GM21786 (cell line): ENCODE measurements around the gene ATP10B.
A peak's percentile ranks its signal among the peaks of the same experiment; 100 is the strongest.

ENCODE experiments used
- ATAC-seq: cut with Tn5 transposase; IDR thresholded peaks from one replicate; pipeline ENCODE4 v1.9.1; 2021; ENCODE audit not compliant: unreplicated experiment

The ATP10B gene

DNA sequence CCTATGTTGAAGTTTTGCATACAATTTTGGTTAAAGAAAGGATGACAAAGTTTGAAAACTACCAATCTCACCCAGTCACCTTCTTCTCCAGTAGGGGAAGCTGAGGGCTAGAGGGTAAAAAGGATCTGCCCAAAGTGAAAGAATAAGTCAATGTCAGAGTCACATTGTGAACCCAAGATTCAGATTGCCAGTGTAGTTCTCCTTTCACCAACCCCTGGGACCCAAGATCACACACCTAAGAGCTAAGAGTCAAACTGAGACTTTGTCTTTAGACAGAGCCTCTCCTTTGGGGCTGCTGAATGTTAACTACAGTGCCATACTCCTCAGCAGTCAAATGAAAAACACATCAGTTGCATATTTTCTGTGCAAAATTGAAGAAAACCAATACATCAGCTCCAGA is 210.6 kb downstream of the ATP10B start:
- peak; percentile 51 for ATAC-seq

DNA sequence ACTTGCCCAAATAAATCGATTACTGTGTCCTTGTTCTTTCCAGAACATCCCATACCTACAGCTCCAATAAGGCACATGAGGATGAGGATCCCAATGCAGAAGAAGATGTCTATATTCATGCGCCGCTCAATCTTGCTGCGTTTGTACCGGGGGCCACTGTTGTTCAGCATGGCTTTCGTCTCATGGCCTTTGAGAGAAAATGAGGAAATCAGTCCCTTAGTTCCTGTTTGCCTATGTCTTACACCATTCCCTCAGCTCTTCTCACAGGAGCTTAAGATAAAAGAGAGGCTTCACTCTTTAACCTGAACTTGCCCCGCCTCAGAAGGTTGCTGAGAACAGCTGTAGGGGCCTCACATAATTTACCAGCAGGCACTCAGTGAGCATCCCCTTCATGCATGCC is 211.6 kb downstream of the ATP10B start:
- no peak for ATAC-seq

DNA sequence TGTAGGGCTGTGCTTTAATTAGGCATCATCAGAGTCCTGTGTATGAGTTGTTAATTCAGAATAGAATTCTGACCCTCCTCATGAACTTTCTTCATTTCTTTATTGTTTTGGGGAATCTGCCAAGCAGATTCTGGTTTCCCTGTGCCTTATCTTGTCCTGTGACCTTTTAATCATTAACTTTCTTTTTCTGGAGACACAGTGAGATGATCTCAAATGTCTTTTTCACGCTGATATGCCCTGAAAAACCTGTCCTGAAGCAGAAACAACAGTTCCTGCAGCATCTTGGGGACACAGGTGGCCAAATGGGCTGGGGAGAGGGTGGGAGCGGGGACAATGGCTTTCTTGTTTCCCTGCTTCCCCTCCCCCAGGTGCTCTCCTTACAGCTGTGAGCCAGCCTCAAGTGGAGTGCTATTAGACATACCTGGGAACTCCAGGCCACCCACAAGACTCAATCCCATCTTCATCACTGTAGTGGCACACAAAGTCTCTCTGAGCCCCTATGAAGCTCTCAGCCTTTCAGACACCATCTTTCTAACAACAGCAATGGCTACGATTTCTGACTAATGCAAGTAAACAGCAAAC is 213.8 kb downstream of the ATP10B start:
- ATAC-seq: no peak

DNA sequence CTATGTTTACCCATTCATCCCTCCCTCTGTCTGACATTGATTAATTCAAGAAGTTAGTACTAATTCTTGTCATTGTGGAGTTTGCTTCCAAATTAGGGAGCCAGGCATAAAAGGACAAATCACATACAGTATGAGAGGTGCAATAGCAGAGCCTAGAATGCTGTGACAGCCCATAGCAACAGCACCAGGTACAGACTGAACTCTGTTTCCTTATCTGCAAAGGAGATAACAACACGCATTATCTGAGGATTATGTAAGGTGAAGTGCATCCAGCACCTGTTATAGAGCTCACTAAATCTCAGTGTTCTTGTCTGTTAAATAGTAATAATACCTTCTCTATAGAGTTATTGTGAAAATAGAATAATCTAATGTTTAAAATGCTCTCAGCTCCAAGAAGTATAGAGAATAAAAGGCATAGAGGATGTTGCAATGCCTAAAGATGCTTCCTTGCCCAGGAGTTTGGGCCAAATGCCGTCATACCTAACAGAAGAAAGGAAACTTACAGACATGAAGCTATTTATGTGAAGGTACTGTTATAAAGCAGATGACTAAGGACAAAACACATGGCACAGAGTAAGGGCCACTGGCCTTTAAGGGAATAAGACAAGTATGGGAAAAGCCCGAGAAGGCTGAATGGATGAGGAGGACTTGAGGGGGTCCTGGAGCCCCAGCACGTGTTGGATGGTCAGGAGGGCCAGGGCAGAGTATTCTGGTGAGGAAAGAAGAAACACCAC is 214.5 kb downstream of the ATP10B start:
- ATAC-seq: no peak

DNA sequence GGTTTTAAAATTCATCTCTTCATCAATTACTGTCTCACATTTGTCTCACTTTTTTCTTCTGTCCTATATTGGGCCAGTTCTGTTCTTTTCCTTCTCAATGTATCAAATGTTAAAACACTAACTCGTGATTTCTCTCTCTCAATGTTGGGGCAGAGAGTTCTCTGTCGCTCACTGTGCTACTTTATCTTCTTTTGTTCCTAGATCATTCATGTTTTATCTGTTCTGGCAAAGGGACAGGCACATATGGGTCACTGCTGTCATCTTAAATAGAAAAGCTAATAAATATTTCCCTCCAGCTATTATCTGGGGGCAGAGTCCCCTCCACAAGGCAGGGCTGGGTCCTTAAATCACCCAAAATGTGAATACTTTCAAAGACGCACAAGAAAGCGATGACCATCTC is 216.3 kb downstream of the ATP10B start:
- ATAC-seq: no peak

DNA sequence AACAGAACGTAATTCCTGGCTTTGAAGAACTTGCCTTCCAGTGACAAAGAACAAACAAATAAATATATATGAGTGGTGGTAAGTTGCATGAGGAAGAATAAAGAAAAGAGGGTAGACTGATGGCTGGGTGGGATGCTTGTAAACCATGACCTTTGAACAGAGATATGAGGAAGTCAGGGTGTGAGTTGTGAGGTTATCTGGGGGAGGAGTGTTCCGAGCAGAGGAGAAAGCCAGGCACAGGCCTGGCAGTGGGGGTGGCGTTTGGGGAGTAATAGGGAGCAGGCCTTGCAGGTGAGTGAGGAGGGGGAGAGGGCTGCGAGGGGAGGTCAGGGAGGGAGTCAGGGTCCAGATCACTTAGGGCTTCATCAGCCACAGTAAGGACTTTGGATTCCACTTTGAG is 217.0 kb downstream of the ATP10B start:
- ATAC-seq: no peak

DNA sequence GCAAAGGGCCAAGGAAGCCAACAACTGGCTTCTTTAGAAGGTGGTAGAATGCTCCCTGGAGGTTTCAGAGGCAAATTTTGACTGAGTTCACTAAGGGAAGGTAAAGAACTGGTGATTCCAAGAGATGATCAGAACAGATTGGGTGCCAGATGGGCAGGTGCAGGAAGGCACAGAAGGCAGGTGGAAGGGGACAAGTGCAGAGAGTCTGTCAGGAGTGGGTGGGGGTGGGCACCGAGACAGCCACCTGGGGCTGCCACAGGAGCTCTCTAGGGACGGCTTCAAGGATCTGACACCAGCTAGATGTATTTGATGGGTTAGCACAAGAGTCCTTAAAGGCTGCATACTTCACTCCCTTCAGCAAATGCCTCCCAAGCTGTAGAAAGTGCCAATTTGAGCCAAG is 223.0 kb downstream of the ATP10B start:
- no peak for ATAC-seq

DNA sequence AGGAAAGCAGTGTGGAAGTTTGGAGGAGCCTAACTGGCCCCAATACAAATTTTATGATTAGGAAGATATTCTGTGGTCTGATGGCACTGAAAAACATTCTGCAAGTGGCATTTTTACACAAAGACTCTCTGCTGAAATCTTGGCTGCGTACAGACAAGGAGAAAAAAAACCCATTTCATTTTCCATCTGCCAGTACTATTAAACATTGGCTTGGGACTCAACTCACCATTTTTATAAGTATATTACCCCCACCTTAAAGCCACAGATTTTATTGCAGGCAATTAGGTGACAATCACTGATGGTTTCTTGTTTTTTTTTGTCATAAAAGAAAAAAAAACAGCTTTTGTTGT is 223.4 kb downstream of the ATP10B start:
- no peak for ATAC-seq

DNA sequence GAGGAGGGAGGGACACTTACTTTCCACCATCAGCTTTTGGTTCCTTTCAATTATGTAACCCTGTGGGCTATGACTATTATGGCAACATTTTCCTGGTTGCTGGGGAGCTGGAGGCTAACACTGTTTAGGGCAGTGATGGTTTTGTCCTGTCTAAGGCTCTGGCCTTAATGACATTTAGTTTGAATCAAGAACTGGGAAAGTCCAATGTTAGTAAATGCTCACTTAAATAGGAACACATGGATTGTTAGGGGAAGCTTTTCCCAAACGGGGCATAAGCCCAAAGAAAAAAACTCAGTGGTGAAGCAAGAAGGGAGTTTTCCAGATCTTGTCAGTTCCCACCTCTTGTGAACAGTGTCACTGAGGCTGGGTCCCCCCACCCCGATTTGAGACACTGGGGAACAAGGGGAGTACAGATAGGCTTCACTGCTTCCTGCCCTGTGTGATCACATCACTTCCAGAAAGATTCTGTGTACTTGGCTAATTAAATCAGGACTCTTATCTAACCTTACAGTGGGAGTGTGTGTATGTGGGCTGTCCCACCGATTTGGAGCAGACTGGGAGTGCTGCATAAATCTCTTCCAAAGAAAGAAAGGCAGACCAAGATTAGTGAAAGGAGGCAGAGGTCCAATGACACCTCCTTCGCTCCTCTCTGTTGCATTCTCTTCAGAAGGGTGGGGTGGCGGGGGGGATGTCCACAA is 223.9 kb downstream of the ATP10B start:
- ATAC-seq: no peak

DNA sequence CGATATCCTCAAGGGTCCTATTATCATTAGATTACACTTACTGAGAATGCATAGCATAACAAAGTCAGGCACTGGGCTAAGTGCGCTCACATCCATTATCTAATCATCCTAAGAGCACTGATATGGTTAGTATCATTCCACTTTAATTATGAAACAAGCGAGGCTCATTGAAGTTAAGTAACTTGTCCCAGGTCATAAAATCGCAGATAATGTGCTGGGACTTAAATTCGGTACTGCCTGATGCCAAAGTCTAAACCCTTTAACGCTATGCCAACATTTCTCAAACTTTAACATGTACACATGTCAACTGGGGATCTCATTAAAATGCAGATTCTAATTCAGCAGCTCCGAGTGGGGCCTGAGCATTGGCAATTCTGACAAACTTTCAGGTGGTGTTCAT is 225.7 kb downstream of the ATP10B start:
- no peak for ATAC-seq

DNA sequence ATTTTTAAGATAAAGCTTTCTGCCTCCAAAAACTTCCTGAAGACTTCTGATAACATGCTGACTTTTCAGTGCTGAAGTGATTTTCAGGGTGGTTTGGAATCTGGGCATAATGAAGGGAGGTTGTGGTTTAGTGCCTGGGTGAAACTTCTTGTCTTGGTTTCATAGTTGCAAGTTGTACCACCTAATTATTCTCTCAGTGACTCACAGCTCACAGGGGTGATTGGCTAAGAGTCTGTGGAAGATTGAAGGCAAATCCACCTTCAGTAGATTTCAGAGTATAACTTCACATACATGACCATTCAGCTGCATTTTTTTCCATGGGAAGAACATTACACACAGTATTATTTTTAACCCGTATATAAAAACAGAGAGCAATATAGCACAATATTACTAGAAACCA is 230.5 kb downstream of the ATP10B start:
- ATAC-seq: no peak

DNA sequence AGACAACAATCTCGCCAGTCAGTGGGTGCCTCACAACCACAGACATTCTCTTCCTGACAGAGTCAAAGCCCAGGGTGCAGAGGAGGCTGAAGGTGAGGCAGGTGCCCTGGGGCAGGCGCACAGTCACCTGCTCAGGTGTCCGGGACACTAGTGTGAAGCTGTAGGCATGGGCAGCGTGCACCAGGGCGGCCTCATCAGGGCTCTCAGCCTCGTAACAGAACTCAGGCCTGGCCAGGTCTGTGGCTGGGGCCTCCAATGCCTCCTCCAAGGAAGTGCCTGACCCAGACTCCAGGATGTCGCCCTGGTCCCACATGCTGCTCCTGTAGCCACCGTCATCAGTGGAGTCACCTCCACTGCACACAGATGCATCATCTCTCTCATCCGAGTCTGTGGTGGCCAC is 231.6 kb downstream of the ATP10B start:
- ATAC-seq: no peak

DNA sequence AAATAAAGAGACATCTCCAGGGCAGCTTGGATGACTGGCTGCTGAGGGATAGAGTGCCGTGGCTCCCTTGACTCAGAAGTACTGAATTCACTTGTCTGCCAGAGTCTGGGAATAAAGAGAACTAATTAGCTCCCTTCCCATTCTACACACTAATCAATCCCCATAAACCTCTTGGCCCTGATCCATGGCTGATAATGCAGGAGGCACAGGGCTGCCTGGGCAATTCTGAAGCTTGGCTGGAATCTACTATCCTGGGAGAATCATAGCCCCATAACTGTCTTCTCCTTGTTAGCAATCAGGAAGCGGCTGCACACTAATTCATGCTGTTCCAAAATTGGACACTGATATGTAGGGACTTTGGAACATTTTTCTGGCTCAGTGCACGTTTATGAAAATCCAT is 232.6 kb downstream of the ATP10B start:
- ATAC-seq: no peak

DNA sequence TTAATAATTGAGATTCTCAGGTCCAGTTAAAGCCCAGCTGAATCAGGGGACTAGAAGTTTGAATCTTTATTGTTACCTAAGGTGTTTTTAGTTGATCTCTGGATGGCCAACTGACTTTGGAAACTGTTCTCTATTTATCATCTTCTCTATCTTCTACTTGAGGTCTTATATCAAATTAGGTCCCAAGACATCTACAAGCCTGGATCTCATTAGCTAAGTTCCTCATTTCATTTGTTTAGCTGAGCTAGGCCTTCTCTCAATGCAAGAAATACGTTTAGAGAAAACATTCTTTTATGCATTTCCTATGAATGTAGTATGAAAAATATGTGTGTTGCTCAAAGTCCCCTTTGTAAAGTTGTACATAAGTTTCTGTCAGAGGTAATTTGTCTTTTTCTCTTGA is 233.7 kb downstream of the ATP10B start:
- no peak for ATAC-seq

DNA sequence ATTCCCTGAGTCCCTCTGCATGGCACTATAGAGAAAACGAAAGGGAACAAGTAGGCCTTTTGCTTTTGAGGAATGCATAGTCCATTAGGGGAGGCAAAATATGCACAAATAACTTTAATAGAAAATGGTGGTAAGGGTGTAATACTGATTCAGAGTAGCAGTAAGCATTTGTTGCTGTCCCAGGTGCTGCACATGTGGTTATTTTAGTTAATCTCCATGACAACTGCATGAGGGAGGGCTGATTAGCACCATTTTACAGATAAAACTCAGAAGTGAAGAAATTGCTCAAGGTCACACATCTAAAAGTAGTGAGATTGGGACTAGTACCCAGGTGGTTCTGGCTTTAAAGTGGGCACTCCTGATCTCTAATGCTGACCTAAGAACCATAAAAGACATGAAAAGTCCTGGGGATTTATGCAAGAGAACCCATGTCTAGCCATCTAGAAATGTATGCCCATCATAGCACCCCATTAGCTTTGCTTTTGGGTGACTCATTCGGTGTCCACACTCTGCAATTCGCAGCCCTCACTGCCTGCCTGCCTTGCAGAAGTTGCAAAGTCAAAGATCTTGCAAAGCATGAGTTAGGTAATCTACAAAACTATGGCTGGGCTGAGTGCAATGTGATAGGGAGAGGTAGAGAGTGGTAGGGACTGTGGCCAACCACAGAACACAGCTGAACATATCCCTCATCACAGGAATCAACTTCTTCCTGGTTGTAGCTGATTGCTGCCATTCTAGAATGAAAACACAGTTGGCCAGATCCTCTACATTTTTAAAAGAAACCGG is 235.1 kb downstream of the ATP10B start:
- ATAC-seq: no peak

DNA sequence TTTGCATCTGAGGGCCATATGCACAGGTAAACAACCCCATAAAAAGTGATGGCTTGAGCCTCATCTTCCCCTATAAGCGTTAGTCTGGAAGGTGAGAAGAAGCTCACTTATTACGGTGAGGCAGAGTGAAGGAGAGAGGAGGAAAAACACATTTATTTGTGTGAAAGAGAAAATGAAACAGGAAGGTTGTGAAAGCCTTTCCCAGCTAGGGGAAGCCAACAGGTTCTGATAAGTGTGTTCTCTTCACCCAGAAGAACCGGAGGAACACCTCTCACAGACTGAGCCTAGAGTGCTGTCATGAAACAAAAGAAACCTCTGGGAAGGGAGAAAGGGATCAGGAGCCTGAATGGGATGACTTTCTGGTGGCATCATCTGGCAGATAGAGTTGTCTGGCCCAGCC is 237.9 kb downstream of the ATP10B start:
- no peak for ATAC-seq

DNA sequence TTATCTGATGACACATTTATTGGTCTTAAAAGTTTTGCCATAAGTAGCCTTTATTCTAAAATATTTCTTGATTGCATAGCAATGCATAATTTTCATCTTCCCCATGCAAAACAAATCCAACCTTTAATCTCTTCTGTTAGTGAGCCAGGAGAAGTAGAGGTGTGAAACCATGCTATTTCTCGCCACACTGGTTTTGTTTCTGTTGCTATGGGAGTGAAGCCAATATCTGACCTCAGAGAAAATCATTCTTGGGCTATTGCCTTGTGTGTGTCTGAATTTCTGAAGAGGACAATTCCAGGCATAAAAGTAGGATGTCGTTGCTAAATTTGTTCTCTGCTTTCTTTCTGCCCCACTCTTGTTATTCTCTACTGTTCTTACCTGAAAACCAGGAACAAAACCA is 246.7 kb downstream of the ATP10B start:
- ATAC-seq: peak; percentile 75

DNA sequence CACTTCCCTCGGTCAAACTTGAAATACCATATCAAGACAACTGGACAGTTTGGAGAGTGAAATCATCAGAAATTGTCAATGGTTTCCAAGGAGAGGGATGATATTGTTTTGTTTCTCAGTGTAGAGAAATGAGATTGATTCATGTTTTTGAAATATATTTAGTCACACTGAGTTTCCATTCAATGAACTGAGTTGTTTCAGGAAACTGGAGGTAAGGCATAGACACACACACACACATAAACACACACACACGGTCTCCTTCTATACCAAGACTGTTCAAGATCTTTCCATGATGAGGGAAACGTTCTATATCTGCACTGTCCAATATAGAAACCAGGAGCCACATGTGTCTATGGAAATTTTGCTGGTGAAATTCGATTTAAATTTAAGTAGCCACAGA is 247.5 kb downstream of the ATP10B start:
- no peak for ATAC-seq

DNA sequence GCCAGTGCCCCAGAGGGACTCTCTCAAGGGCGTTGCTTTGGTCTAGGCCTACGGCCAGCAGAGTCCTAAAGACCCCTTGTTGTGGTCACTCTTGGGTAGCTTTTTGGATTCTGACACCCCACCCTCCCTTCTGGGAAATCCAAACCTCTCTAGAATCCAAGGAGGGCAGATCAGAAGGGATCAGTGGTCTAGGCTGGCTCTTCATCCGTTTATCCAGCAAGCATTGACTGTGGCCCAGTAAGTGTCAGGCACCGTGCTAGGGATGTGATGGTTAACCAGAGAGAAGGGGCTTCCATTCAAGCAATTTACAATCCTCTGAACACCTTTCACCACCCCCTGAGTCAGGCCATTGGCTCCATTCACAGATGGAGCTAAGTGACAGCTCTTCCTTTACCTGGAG is 249.3 kb downstream of the ATP10B start:
- ATAC-seq: no peak

DNA sequence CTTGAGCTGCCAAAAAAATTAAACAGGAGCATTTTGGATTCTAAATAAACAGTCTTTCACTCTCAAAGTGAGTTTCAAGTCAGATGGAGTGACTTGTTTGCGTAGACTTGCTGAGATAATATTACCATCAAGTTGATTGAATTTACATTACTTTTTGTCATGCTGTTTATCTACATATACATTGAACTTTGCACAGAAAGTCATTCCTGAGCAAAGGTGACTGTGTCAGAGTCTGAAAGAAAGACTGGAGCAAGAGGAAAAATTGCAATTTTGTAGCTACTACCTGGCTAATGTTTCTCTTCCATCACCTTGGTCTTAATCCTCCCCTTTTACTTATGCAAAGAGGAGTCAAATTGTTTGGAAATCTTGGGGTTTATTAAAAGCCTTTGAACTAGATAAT is 251.0 kb downstream of the ATP10B start:
- ATAC-seq: no peak

DNA sequence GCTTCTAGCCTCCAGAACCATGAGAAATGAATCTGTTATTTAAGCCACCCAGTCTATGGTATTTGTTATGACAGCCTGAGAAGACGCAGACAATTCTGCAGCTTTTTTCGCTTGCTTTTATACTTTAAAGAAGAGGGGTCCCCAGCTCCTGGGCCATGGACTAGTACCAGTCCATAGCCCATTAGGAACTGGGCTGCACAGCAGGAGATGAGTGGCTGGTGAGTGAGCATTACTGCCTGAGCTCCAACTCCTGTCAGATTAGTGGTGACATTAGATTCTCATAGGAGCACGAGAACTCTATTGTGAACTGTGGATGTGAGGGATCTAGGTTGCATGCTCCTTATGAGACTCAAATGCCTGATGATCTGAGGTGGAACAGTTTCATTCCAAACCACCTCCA is 278.7 kb downstream of the ATP10B start:
- ATAC-seq: no peak
